ENCODE results near the gene ETS1.

ETS1 gene

GRCh38 chr11:128592454-128592853, 5.1 kb upstream of the ETS1 start:
- DNase-seq = no peak

- no peak for DNase-seq
Observed at GRCh38 chr11:128590587-128590986, 3.2 kb upstream of the ETS1 start.

GRCh38 chr11:128589998-128590397, 2.6 kb upstream of the ETS1 start:
- no peak for DNase-seq

GRCh38 chr11:128588093-128588492, 735 bp upstream of the ETS1 start:
- no peak for DNase-seq

GRCh38 chr11:128586689-128587088, 669 bp downstream of the ETS1 start:
- DNase-seq = no peak

GRCh38 chr11:128585498-128586238, 1.7 kb downstream of the ETS1 start:
- no peak for DNase-seq

GRCh38 chr11:128584253-128584652, 3.1 kb downstream of the ETS1 start:
- DNase-seq = no peak

- DNase-seq = peak; percentile 35
Observed at GRCh38 chr11:128582496-128583366, 4.6 kb downstream of the ETS1 start.

- no peak for DNase-seq
Observed at GRCh38 chr11:128581561-128582272, 5.6 kb downstream of the ETS1 start.

GRCh38 chr11:128580612-128581011, 6.7 kb downstream of the ETS1 start:
- DNase-seq = no peak

GRCh38 chr11:128579798-128580504, 7.4 kb downstream of the ETS1 start:
- DNase-seq = peak; percentile 31

- DNase-seq = no peak
Observed at GRCh38 chr11:128576555-128576954, 10.8 kb downstream of the ETS1 start.

GRCh38 chr11:128575961-128576350, 11.4 kb downstream of the ETS1 start:
- DNase-seq = no peak

GRCh38 chr11:128575174-128575960, 12.0 kb downstream of the ETS1 start:
- DNase-seq = no peak

GRCh38 chr11:128574576-128575011, 12.8 kb downstream of the ETS1 start:
- no peak for DNase-seq

- no peak for DNase-seq
Observed at GRCh38 chr11:128573638-128574037, 13.7 kb downstream of the ETS1 start.

- DNase-seq = no peak
Observed at GRCh38 chr11:128572965-128573364, 14.4 kb downstream of the ETS1 start.

GRCh38 chr11:128570632-128571031, 16.7 kb downstream of the ETS1 start:
- DNase-seq = no peak

- DNase-seq = no peak
Observed at GRCh38 chr11:128569291-128569690, 18.1 kb downstream of the ETS1 start.

GRCh38 chr11:128568166-128568778, 19.1 kb downstream of the ETS1 start:
- no peak for DNase-seq

- DNase-seq = no peak
Observed at GRCh38 chr11:128567130-128567529, 20.2 kb downstream of the ETS1 start.

Measured in CD4-positive, alpha-beta T cell treated with Interleukin-6 for 4 hours (primary cell).